HCT116 (cell line): ENCODE data around the gene NABP2.

Source experiments
- EZH2 ChIP-seq: fragments of 200-600 bp; sonication (generic); IDR thresholded peaks from 2 replicates; pipeline ENCODE4 v1.6.1; 2017; ENCODE audit warnings: antibody characterized with exemption, mixed run types
- POLR2AphosphoS5 ChIP-seq: IDR thresholded peaks from 2 replicates; pipeline ENCODE4 v1.6.1; 2011; ENCODE audit warnings: mild to moderate bottlenecking, low read depth, low read length, moderate library complexity
- RAD21 ChIP-seq: IDR thresholded peaks from 2 replicates; pipeline ENCODE4 v1.6.1; 2012; ENCODE audit warnings: low read depth, mild to moderate bottlenecking
- REST ChIP-seq: IDR thresholded peaks from 2 replicates; pipeline ENCODE4 v1.6.1; 2012; ENCODE audit warnings: low read depth

DNA sequence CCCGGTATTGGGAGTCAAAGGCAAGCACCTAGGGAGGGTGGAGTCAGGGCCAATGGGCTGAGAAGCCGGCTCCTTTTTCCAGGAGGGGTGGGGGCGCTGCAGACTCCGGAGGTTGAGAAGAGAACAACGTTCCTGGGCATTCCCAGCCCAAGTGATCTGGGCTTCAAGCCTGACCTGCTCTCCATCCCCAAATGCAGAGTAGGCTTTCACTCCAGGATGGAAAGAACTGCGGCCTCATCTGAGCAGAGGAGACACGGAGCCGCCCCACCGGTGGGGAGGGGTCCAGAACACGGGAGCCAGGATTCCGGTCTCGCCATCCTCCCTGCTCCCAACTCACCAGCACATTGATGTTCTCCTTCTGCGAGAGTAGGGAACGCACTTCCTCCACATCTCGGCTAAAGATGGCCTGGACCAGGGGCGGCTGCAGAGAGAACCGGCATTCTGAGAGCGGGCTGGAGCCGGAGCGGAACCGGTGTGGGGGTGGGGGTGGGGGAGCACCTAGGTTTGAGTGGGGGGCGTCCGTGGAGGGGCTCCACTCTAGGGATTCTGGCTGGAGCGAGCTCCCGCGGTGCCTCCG, 33.4 kb downstream of the NABP2 start:
- TF ChIP-seq REST (no peak), POLR2AphosphoS5 (no peak), EZH2 (no peak), RAD21 (no peak)
